ENCODE measurements around the gene ADAR. TPM values are rescaled to one million over a fixed set of nuclear protein-coding genes. Genes with fewer than 3 reads are reported as not detected.

ADAR gene
- total RNA-seq, 1 donor from 2014 or later = 275 TPM

- H3K27ac Mint-ChIP-seq (ENCODE audit: unreplicated experiment) = peak overlapping the region; percentile 53
- Histone ChIP-seq H3K9ac (ENCODE audit: low read length) (no peak overlapping the region), H3K27ac (ENCODE audit: low read depth, low read length) (no peak overlapping the region), H3K4me3 (ENCODE audit: insufficient read depth, low read depth, low read length) (no peak overlapping the region), H3K4me1 (ENCODE audit: insufficient read depth, low read length) (peaks cover 14% of the 10 kb centered on the region), H3K79me2 (ENCODE audit: insufficient read depth, low read length) (peaks cover 35% of the 10 kb centered on the region), H2AFZ (ENCODE audit: low read depth, low read length) (no peak overlapping the region), H3K9me3 (ENCODE audit: insufficient read depth, low read depth, low read length) (no peaks in the 10 kb centered on the region), H3K27me3 (ENCODE audit: insufficient read depth, low read length) (no peaks in the 10 kb centered on the region), H3K4me2 (ENCODE audit: low read length) (no peak overlapping the region), H3K36me3 (ENCODE audit: insufficient read depth, low read length) (peaks cover 59% of the 10 kb centered on the region), H4K20me1 (ENCODE audit: insufficient read depth, low read length) (peaks cover 78% of the 10 kb centered on the region)
- H3K9me3 Mint-ChIP-seq (ENCODE audit: unreplicated experiment) = no peaks in the 10 kb centered on the region
- peaks cover 47% of the 10 kb centered on the region for H3K36me3 Mint-ChIP-seq (ENCODE audit: low read depth, unreplicated experiment)
- FAIRE-seq = no peak
- H3K27me3 Mint-ChIP-seq (ENCODE audit: low read depth, unreplicated experiment) = no peaks in the 10 kb centered on the region
- no peak for TF ChIP-seq EZH2 (IDR thresholded peaks at IDR 0.05; ENCODE audit: insufficient read depth, low read length)
- no peak for TF ChIP-seq CTCF (IDR thresholded peaks at IDR 0.05; ENCODE audit: insufficient read depth, low read depth, low read length)
- H3K4me1 Mint-ChIP-seq (ENCODE audit: low read depth, unreplicated experiment) = peaks cover 35% of the 10 kb centered on the region
- DNase-seq (ENCODE audit: low read depth) = no peak
- H3K4me3 Mint-ChIP-seq (ENCODE audit: unreplicated experiment) = peak overlapping the region; percentile 28
These were observed 13.2 kb downstream of the ADAR start for GRCh38 chr1:154594811-154595210.

- H3K9me3 Mint-ChIP-seq (ENCODE audit: unreplicated experiment) = no peaks in the 10 kb centered on the region
- no peak overlapping the region for H3K4me2 ChIP-seq (ENCODE audit: low read length)
- H3K27ac Mint-ChIP-seq (ENCODE audit: unreplicated experiment) = no peak overlapping the region
- peaks cover 76% of the 10 kb centered on the region for H4K20me1 ChIP-seq (ENCODE audit: insufficient read depth, low read length)
- H3K27me3 Mint-ChIP-seq (ENCODE audit: low read depth, unreplicated experiment) = no peaks in the 10 kb centered on the region
- peaks cover 22% of the 10 kb centered on the region for H3K4me1 Mint-ChIP-seq (ENCODE audit: low read depth, unreplicated experiment)
- H3K36me3 ChIP-seq (ENCODE audit: insufficient read depth, low read length) = peaks cover 63% of the 10 kb centered on the region
- H3K79me2 ChIP-seq (ENCODE audit: insufficient read depth, low read length) = peaks cover 27% of the 10 kb centered on the region
- no peak overlapping the region for H3K27ac ChIP-seq (ENCODE audit: low read depth, low read length)
- no peak overlapping the region for H3K4me3 Mint-ChIP-seq (ENCODE audit: unreplicated experiment)
- H3K36me3 Mint-ChIP-seq (ENCODE audit: low read depth, unreplicated experiment) = peaks cover 51% of the 10 kb centered on the region
- no peak overlapping the region for H3K9ac ChIP-seq (ENCODE audit: low read length)
- no peak overlapping the region for H2AFZ ChIP-seq (ENCODE audit: low read depth, low read length)
- TF ChIP-seq CTCF (IDR thresholded peaks at IDR 0.05; ENCODE audit: insufficient read depth, low read depth, low read length) (no peak), EZH2 (IDR thresholded peaks at IDR 0.05; ENCODE audit: insufficient read depth, low read length) (no peak)
- FAIRE-seq = no peak
- no peaks in the 10 kb centered on the region for H3K9me3 ChIP-seq (ENCODE audit: insufficient read depth, low read depth, low read length)
- H3K4me1 ChIP-seq (ENCODE audit: insufficient read depth, low read length) = no peaks in the 10 kb centered on the region
- H3K4me3 ChIP-seq (ENCODE audit: insufficient read depth, low read depth, low read length) = no peak overlapping the region
- H3K27me3 ChIP-seq (ENCODE audit: insufficient read depth, low read length) = no peaks in the 10 kb centered on the region
- DNase-seq (ENCODE audit: low read depth) = no peak
These were observed 14.6 kb downstream of the ADAR start for GRCh38 chr1:154593390-154593789.

- H3K27ac Mint-ChIP-seq (ENCODE audit: unreplicated experiment) = no peak overlapping the region
- H3K27me3 Mint-ChIP-seq (ENCODE audit: low read depth, unreplicated experiment) = no peaks in the 10 kb centered on the region
- H3K9me3 Mint-ChIP-seq (ENCODE audit: unreplicated experiment) = no peaks in the 10 kb centered on the region
- Histone ChIP-seq H3K4me1 (ENCODE audit: insufficient read depth, low read length) (no peaks in the 10 kb centered on the region), H3K79me2 (ENCODE audit: insufficient read depth, low read length) (peaks cover 8% of the 10 kb centered on the region), H3K9ac (ENCODE audit: low read length) (no peak overlapping the region), H3K4me3 (ENCODE audit: insufficient read depth, low read depth, low read length) (no peak overlapping the region), H3K27ac (ENCODE audit: low read depth, low read length) (no peak overlapping the region), H3K4me2 (ENCODE audit: low read length) (no peak overlapping the region), H3K9me3 (ENCODE audit: insufficient read depth, low read depth, low read length) (no peaks in the 10 kb centered on the region), H3K27me3 (ENCODE audit: insufficient read depth, low read length) (no peaks in the 10 kb centered on the region), H2AFZ (ENCODE audit: low read depth, low read length) (no peak overlapping the region), H4K20me1 (ENCODE audit: insufficient read depth, low read length) (peaks cover 74% of the 10 kb centered on the region), H3K36me3 (ENCODE audit: insufficient read depth, low read length) (peaks cover 63% of the 10 kb centered on the region)
- no peak overlapping the region for H3K4me3 Mint-ChIP-seq (ENCODE audit: unreplicated experiment)
- H3K36me3 Mint-ChIP-seq (ENCODE audit: low read depth, unreplicated experiment) = peaks cover 50% of the 10 kb centered on the region
- TF ChIP-seq EZH2 (IDR thresholded peaks at IDR 0.05; ENCODE audit: insufficient read depth, low read length) = no peak
- no peak for TF ChIP-seq CTCF (IDR thresholded peaks at IDR 0.05; ENCODE audit: insufficient read depth, low read depth, low read length)
- H3K4me1 Mint-ChIP-seq (ENCODE audit: low read depth, unreplicated experiment) = peaks cover 14% of the 10 kb centered on the region
- FAIRE-seq (no peak), DNase-seq (ENCODE audit: low read depth) (no peak)
These were observed 16.8 kb downstream of the ADAR start for GRCh38 chr1:154591206-154591605.
